HL-60 (cell line): Measurements from ENCODE around the gene ATP1B1.

Experiments used
- DNase-seq, 2 experiments: peaks; one replicate each; pipeline ENCODE4 v3.0.0-alpha.2; 2010 to 2020; ENCODE audit warnings: low read depth in 1 of 2, low spot score in 1 of 2
- H3K27ac ChIP-seq: fragments of 250-450 bp; sonication (Bioruptor Pico); replicated peaks from 2 replicates; pipeline ENCODE4 v1.5.1; 2020; ENCODE audit warnings: mild to moderate bottlenecking, moderate library complexity
- H3K27me3 ChIP-seq: fragments of 250-450 bp; sonication (Bioruptor Pico); 2 replicates; pipeline ENCODE4 v1.5.1; 2021; ENCODE audit warnings: mild to moderate bottlenecking, moderate library complexity; ENCODE audit not compliant: insufficient read depth, poor library complexity, severe bottlenecking
- H3K4me3 ChIP-seq: replicated peaks from 2 replicates; pipeline ENCODE4 v1.5.1; 2011; ENCODE audit warnings: mild to moderate bottlenecking, control low read depth, low read length; ENCODE audit not compliant: insufficient read depth
- GABPA ChIP-seq: IDR thresholded peaks from 2 replicates; pipeline ENCODE4 v1.6.1; 2012; ENCODE audit warnings: low read depth
- POLR2AphosphoS5 ChIP-seq: IDR thresholded peaks from 2 replicates; pipeline ENCODE4 v1.6.1; 2012; ENCODE audit warnings: low read depth
- SPI1 ChIP-seq: IDR thresholded peaks from 2 replicates; pipeline ENCODE4 v1.6.1; 2012; ENCODE audit warnings: low read depth, mild to moderate bottlenecking, borderline replicate concordance
- TF ChIP-seq, protein P1 (sequence below): IDR thresholded peaks from 2 replicates; pipeline ENCODE4 v1.6.1; 2012; ENCODE audit warnings: low read depth; ENCODE audit not compliant: insufficient replicate concordance
- TF ChIP-seq, protein P2 (sequence below): IDR thresholded peaks from one replicate; pipeline ENCODE4 v1.5.1; 2011; ENCODE audit warnings: low read length, control low read depth, inconsistent platforms; ENCODE audit not compliant: insufficient read depth

The ATP1B1 gene

DNA sequence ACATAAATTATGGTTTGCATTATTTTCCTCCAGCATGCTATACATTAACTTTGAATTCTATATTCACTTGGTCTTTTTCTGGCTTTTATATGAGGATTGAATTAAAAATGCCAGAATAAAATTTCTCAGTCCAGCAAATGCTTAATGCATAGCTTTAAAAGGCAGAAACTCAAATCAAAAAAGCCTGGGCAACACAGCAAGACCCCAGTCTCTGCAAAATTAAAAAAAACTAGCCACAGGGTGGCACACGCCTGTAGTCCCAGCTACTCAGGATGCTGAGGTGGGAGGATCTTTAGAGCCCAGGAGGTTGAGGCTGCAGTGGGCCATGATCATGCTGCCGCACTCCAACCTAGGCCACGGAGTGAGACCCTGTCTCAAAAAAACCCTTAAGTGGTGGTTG is 19.8 kb downstream of the ATP1B1 start:
- no peaks in the 10 kb centered on the region for H3K27me3 ChIP-seq
- no peak overlapping the region for H3K27ac ChIP-seq
- no peak overlapping the region for H3K4me3 ChIP-seq
- no peak for DNase-seq
- TF ChIP-seq, protein P1, sequence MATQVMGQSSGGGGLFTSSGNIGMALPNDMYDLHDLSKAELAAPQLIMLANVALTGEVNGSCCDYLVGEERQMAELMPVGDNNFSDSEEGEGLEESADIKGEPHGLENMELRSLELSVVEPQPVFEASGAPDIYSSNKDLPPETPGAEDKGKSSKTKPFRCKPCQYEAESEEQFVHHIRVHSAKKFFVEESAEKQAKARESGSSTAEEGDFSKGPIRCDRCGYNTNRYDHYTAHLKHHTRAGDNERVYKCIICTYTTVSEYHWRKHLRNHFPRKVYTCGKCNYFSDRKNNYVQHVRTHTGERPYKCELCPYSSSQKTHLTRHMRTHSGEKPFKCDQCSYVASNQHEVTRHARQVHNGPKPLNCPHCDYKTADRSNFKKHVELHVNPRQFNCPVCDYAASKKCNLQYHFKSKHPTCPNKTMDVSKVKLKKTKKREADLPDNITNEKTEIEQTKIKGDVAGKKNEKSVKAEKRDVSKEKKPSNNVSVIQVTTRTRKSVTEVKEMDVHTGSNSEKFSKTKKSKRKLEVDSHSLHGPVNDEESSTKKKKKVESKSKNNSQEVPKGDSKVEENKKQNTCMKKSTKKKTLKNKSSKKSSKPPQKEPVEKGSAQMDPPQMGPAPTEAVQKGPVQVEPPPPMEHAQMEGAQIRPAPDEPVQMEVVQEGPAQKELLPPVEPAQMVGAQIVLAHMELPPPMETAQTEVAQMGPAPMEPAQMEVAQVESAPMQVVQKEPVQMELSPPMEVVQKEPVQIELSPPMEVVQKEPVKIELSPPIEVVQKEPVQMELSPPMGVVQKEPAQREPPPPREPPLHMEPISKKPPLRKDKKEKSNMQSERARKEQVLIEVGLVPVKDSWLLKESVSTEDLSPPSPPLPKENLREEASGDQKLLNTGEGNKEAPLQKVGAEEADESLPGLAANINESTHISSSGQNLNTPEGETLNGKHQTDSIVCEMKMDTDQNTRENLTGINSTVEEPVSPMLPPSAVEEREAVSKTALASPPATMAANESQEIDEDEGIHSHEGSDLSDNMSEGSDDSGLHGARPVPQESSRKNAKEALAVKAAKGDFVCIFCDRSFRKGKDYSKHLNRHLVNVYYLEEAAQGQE, result no peak
- TF ChIP-seq GABPA, result no peak
- TF ChIP-seq POLR2AphosphoS5, result no peak
- TF ChIP-seq SPI1, result no peak
- TF ChIP-seq, protein P2, sequence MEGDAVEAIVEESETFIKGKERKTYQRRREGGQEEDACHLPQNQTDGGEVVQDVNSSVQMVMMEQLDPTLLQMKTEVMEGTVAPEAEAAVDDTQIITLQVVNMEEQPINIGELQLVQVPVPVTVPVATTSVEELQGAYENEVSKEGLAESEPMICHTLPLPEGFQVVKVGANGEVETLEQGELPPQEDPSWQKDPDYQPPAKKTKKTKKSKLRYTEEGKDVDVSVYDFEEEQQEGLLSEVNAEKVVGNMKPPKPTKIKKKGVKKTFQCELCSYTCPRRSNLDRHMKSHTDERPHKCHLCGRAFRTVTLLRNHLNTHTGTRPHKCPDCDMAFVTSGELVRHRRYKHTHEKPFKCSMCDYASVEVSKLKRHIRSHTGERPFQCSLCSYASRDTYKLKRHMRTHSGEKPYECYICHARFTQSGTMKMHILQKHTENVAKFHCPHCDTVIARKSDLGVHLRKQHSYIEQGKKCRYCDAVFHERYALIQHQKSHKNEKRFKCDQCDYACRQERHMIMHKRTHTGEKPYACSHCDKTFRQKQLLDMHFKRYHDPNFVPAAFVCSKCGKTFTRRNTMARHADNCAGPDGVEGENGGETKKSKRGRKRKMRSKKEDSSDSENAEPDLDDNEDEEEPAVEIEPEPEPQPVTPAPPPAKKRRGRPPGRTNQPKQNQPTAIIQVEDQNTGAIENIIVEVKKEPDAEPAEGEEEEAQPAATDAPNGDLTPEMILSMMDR, result no peak

DNA sequence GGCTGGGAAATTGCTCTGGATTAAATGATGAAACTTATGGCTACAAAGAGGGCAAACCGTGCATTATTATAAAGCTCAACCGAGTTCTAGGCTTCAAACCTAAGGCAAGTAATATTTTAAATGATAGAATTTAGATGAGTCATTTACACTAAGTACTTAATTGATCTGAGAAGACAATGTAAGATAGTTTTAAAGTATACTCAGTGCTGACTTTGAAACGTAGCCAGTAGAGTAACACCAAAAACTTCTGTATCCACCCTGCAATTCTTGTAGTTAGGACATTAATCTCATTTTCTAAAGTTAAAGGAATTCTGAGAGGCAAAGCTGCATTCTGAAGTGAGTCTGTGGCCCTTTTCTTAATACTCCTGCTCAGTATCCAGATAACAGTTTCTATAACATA is 20.8 kb downstream of the ATP1B1 start:
- no peak overlapping the region for H3K4me3 ChIP-seq
- DNase-seq, result no peak
- no peak overlapping the region for H3K27ac ChIP-seq
- H3K27me3 ChIP-seq, result no peaks in the 10 kb centered on the region
- TF ChIP-seq GABPA (no peak), POLR2AphosphoS5 (no peak), SPI1 (no peak)
- TF ChIP-seq, protein P2, result no peak
- TF ChIP-seq, protein P1, result no peak

DNA sequence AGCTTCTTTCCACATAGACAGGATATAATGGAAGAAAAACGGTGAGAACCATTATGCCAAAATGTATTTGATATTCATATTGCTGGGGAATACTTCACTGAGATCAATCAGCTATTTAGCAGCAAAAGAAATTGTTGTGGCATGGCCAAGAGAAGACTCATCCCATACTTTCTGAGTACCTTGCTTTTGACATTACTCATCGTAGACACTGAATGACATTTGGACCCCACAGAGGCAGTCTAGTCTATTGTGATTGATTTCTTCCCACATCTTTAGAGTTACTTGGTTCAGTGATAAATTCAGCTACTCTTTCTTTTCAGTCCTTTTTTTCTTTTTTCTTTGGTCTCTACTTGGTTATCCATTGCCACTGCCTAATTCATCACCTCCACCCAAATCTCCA is 22.1 kb downstream of the ATP1B1 start:
- TF ChIP-seq POLR2AphosphoS5 (no peak), SPI1 (no peak), GABPA (no peak)
- TF ChIP-seq, protein P1, result no peak
- TF ChIP-seq, protein P2, result no peak

More for the DNA sequence above, 22.1 kb downstream of the ATP1B1 start:
- no peak overlapping the region for H3K27ac ChIP-seq
- no peak overlapping the region for H3K4me3 ChIP-seq
- DNase-seq, result no peak
- H3K27me3 ChIP-seq, result no peaks in the 10 kb centered on the region
